ENCODE results near the gene TLE5. TPM values are rescaled to one million over a fixed set of nuclear protein-coding genes. Genes with fewer than 3 reads are reported as not detected.

Gene TLE5
- polyA plus RNA-seq, 2 of the 4 experiments (the other 2 are of a cell fraction), result 171 to 216 TPM

GRCh38 chr19:3045191-3045590 is 17.1 kb downstream of the TLE5 start (continued):
- TF ChIP-seq BCL3 (IDR thresholded peaks at IDR 0.05), result no peak
- TF ChIP-seq FOSB (CRISPR knock-in tag; IDR thresholded peaks at IDR 0.05), result no peak
- no peak for TF ChIP-seq E2F6 (IDR thresholded peaks at IDR 0.05; ENCODE audit: borderline replicate concordance, low read depth)

- no peak for ATAC-seq
- 64% methylated on average over 15 of the region's 15 CpGs for WGBS (ENCODE audit: missing lambda C conversion rate)
- no peak for DNase-seq (ENCODE audit: low read depth in 1 of 2, low spot score in 1 of 2)
- CTCF ChIA-PET, result interaction anchor here (0.8 to 1.3 kb wide), 3 partner anchors 10 to 92 kb away, joined by 3 to 4 read pairs (median 3); no protein-coding TSS in a partner anchor
- TF ChIP-seq BHLHE40 (IDR thresholded peaks at IDR 0.05; ENCODE audit: low read depth, low read length), result no peak
- no peak for TF ChIP-seq MAZ (IDR thresholded peaks at IDR 0.05; ENCODE audit: borderline replicate concordance, low read depth, low read length)
- TF ChIP-seq ELK1 (IDR thresholded peaks at IDR 0.05; ENCODE audit: low read depth, low read length), result no peak
- TF ChIP-seq FOXS1 (CRISPR knock-in tag; IDR thresholded peaks at IDR 0.05), result no peak
- TF ChIP-seq, protein P1, sequence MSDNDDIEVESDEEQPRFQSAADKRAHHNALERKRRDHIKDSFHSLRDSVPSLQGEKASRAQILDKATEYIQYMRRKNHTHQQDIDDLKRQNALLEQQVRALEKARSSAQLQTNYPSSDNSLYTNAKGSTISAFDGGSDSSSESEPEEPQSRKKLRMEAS (IDR thresholded peaks at IDR 0.05), result no peak
- no peak for TF ChIP-seq SMC3 (IDR thresholded peaks at IDR 0.05)
- no peak for TF ChIP-seq E2F6 (IDR thresholded peaks at IDR 0.05; ENCODE audit: borderline replicate concordance, low read depth)
- TF ChIP-seq, protein P2, sequence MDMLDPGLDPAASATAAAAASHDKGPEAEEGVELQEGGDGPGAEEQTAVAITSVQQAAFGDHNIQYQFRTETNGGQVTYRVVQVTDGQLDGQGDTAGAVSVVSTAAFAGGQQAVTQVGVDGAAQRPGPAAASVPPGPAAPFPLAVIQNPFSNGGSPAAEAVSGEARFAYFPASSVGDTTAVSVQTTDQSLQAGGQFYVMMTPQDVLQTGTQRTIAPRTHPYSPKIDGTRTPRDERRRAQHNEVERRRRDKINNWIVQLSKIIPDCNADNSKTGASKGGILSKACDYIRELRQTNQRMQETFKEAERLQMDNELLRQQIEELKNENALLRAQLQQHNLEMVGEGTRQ (IDR thresholded peaks at IDR 0.05), result no peak
- Histone ChIP-seq H3K4me2 (no peak overlapping the region), H3K9me3 (no peaks in the 10 kb centered on the region), H3K4me1 (no peaks in the 10 kb centered on the region), H3K27ac (no peak overlapping the region), H3K4me3 (no peak overlapping the region)
- POLR2A ChIA-PET, result no interaction called here
- no peak for FAIRE-seq
Measured at GRCh38 chr19:3042621-3043267, 19.6 kb downstream of the TLE5 start.

DNA sequence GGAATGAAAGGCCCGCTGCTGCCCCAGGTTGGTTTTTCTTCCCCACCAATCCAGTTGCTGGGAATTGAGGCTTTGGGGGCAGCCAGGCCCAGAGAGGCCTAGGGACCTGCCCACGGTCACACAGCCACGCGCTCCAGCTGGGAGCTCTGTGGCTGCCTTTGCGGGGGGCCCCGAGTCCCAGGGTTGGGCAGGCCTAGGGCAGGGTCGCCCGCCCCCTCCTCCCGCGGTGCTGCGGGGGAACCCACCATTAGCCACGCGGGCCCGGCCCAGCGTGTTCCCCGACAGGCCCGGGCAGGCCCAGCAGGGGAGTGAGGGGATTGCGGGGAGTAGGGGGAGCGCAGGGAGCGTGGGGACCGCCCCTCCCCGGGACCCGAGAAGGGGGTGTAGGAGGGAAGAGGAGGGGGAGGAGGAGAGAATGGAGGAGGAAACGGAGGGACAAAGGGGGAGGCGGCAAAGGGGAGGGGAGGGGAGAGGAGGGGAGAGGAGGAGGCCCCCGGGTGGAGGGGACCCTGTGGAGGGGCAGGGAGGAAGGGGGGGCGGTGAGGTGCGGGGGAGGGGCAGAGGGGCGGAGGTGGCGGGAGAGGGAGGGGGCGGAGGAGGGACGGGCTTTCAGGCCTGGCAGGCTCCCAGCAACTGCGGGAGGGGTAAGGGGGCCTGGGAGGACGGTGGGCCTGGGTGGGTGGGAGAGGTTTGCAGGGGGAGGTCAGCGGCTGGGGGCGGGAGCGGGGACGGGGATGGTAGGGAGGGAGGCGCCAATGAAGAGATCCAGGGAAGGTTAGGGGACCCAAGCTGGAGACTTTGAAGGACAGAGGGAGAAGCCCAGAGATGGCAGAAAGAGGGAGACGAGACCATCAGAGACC is 20.3 kb downstream of the TLE5 start:
- H3K4me2 ChIP-seq, result no peak overlapping the region
- CTCF ChIA-PET, result interaction anchor here (0.8 kb wide), 2 partner anchors 11 to 79 kb away, joined by 3 read pairs; no protein-coding TSS in a partner anchor
- WGBS (ENCODE audit: missing lambda C conversion rate), result 63% methylated on average over 2 of the region's 40 CpGs
- H3K27ac ChIP-seq, result peak overlapping the region in 1 of 2 experiments; percentile 28; a peak in 1 of 6 replicates
- H3K9me3 ChIP-seq, result no peaks in the 10 kb centered on the region
- FAIRE-seq, result no peak
- 0 out of 3 replicates have a peak, but pooled peaks cover 3% of the 10 kb centered on the region for H3K4me1 ChIP-seq
- H3K4me3 ChIP-seq, result no peak overlapping the region
- POLR2A ChIA-PET, result no interaction called here
- TF ChIP-seq ZFP36 (IDR thresholded peaks at IDR 0.05; ENCODE audit: borderline replicate concordance, partially characterized antibody), result no peak
- TF ChIP-seq JUN (IDR thresholded peaks at IDR 0.05), result no peak
- TF ChIP-seq TFCP2L1 (CRISPR knock-in tag; IDR thresholded peaks at IDR 0.05), result no peak
- no peak for TF ChIP-seq RAD21 (conservative IDR thresholded peaks at IDR 0.05 in 1 of 2, IDR thresholded peaks at IDR 0.05 in 1 of 2)
- TF ChIP-seq BCL3 (IDR thresholded peaks at IDR 0.05), result no peak
- no peak for TF ChIP-seq E2F6 (IDR thresholded peaks at IDR 0.05; ENCODE audit: borderline replicate concordance, low read depth)
- no peak for DNase-seq (ENCODE audit: low read depth in 1 of 2, low spot score in 1 of 2)
- ATAC-seq, result no peak
